Anterior cingulate cortex (tissue), 58 donors: Measurements from ENCODE around the gene PPP1R27.

ENCODE experiments used
- DNase-seq, 58 donors: peaks; one replicate each; lab custom pipeline; 2025; lab: John Stamatoyannopoulos, UW

Gene PPP1R27

DNA sequence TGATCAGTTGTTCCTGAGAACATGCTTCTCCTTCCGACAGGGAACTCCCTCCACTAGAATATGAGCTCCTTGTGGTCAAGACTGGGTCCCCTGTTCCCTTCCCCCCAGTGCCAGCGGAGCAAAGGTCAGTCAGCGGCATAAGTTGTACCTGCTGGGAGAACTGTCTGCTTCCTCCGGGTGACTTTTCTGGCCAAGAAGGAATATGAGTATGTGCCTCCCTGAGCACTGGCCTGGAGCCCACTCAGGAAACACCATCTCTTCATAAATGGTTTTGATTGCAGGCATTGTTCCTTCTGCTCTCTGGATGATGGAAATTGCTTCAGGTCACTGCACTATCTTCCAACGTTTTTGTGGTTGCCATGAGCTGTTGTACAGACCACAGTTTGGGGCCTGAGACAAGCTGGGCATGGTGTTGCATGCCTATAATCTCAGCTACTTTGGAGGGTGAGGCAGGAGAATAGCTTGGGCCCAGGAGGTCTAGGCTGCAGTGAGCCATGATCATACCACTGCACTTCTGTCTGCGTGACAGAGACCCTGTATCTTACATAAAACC is 28.3 kb upstream of the PPP1R27 start:
- DNase-seq, result no peak

DNA sequence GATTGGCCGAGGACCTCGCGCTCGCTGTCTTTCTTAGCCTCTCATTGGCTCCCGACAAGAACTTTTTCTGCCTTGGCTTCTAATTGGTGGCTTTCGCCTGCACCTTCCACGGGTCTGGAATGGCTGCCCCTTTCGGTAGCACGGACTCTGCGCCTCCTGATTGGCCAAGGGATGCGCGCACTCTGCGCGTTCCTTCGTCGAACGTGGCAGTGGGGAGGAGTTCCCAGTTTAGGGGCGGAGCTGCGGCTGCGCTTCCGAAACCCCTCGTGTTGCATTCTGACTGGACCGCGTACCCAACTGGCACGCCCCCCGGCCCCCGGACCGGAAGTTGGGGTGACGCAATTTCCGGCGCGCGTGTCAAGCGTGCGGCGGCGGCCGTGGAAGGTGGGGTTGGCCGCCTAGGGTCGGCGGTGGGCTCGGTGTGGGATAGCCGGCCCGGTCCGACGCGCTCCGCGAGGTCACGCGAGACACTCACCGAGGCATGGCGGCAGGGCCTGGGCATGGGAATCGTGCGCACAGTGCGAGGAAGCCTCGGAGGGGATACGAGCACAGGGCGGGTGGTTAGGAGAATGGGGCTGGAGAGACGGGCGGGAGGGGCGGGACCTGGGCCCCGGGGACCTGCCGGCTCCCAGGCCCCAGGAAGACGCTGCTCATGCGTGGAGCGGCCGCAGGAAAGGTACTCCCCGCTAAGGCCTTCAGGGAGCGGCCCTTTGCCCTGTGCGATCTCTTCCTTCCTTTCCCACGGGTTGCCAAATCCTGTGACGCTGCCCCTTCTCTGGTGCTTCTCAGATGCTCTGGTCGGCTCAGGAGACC is 26.1 kb upstream of the PPP1R27 start:
- peak; percentile 92 to 100 (median 100) for DNase-seq

DNA sequence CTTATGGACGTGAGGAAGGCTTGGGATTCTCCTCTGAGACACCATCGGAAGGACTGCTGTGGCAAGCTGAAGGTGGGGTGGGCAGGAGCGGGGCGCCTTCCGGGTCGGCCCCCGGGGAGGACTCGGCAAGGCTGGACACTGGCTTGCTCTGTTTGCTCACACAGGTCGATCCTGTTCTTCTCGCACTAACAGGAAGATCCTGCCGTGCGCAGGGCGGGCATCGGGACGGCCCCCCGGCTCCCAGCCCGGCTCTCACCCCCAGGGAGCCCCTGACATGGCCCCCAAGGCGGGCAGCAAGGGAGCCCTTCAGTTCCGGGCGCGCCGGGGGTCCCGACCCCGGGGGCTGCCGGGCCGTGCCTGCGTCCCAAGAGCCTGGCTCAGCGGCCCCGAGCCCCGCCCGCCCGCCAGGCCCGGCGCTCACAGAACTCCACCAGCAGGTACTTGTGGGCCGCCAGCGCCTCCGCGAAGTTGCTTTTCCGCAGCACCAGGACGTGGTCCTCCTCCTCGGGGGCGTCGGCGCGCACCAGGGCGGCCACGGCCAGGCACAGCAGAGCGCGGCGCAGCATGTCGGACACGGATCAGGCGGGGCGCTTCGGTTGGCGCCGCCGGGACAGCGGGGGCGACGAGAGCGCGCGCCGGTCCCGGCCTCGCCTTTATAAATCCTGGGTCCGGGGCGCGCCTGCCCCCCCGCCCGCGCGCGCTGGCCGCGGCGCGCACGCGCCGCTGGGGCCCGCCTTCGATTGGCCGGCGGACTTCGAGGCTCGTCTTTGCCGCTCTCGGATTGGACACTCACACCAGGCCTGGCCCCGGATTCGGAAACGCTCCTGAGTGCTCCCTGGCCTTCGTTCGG is 25.3 kb upstream of the PPP1R27 start, which contains the start of gene P4HB:
Gene P4HB (minus strand): TSS at position 630 of the 850 bp plus-strand sequence. CDS start 64 bp downstream, at position 566.
- peak in 2 of 58 donors; percentile 100 for DNase-seq

DNA sequence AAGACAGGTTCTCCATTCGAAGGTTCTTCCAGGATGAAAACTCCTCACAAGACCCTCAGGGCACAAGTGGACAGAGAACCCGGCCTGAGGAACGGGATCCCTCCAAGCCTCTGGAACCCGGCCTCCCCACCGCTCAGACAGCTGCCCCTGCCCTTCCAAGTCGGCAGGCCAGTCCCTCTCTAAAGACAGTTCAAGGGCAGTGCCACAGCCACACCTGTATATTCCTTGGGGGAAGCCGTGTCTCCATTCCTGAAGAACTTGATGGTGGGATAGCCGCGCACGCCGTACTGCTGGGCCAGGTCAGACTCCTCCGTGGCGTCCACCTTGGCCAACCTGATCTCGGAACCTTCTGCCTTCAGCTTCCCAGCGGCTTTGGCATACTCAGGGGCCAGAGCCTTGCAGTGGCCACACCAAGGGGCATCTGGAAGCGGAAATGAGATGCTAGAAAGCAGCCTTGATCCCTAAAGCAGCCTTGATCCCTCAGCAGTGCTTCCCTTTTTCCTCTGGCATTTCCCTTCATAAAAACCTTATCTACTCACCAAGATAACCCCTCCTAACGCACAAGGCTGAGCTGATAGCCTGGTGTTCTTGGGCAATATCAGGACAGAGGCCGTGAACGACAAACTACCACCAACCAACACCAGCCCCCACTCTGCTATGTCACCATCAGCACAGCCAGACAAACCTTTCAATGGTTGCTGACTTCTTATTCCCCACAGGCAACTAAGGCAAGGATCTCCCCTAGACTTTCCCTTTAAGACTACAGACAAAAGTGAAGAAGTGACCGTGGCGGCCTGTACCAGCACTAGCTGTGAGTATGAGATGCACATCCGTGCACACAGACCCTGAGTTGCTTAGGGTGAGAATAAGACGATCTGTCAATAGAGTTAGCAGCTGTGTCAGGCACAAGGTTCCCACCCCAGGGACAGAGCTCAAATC is 24.4 kb upstream of the PPP1R27 start:
- no peak for DNase-seq

DNA sequence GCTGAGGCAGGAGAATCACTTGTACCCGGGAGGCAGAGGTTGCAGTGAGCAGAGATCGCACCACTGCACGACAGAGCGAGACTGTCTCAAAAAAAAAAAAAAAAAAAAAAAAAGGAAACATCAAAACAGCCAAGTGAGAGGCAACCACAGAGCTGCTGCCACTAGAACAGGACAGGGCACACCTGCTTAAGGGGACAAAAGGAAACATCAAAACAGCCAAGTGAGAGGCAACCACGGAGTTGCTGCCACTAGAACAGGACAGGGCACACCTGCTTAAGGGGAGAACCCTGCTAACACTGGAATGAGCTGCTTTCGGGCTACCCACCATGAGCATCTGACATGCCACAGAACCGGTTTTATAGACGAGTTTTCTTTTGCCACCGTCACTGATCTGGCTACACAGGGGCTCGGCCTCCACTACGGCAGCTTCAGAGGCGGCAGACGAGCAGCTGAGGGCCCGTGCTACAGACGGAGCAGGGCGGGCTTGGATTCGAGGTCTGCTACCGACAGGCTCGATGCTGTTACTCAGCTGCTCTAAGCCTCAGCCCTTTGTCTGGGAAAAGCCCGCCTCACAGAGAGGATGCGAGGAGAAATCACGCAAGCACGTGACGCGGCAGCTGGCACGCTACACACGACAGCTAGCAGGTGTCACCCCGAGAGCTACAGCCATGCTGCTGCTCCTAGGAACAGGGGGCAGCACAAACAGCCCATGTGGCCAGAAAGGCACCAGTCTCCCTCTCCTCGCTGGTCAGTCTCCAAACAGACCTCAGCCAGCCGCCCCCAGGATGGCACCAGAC is 23.5 kb upstream of the PPP1R27 start:
- DNase-seq, result no peak

DNA sequence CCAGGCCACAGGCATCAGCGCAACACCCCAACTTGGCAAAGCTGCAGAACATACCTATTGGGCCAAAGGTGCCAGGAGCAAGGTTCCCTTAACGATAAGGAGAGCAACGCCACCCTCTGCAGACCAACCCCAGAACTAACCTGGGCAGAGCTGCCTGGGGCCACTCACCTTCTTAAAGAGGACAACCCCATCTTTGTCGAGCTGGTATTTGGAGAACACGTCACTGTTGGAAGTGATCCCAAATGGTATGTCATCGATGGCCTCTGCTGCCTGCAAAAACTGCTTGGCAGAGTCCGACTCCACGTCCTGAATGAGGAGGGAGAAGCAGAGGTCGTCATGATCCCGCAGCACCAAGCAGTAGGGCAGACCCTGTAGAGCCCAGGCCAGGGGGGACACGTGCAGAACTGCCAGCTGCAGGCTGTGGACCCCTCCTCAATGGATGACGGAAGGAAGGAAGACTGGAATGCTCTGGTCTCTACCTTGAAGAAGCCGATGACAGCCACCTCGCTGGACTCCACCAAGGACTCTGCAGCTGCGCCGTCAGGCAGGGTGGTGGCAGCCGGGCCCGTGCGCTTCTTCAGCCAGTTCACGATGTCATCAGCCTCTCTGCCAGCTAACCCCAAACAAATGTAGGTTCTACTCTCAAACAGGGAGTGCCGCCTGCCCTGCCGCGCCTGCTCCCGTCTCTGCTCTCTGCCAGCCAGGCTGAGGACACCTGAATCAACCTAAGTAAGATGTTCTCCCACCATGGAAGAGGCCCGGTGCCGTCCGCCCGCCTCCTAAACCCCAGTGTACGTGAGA is 20.3 kb upstream of the PPP1R27 start:
- DNase-seq, result no peak

DNA sequence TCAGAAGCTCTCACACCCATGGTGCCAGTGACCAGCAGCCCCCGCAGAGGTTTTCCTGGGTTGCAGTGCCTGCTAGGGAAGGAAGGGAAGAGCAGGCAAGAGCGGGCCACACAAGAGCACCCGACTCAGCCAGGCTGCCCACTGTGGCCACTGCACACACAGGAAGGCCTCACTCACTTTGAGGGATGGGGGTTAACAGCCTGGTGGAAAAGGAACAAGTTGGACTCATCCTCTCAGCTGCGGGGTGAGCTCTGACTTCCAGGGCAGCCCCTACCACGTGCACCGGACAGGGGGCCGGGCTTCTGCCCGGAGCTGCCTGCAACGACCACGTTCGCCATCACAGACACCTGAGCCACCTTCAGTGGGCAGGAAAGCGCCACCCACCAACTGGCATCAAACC is 17.4 kb upstream of the PPP1R27 start:
- DNase-seq, result no peak

DNA sequence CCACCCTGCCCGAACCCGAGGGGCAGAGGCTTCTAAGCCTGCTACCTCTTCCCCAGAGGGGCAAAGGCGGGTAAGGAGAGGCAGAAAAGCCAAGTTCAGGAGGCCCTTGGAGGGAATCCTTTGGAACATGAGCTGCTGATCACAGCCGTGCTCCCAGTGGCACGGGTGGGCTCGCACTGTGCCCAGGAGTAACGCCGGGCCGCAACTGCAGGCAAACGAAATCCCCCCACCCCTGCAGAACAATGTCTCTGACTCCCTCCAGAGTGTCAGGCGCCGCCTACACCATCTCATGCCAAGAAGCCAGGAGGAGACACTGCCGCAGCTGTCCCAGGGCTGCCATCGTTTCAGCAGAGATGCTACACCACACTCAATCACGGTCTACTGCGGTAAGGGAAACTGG is 16.6 kb upstream of the PPP1R27 start:
- DNase-seq, result no peak

DNA sequence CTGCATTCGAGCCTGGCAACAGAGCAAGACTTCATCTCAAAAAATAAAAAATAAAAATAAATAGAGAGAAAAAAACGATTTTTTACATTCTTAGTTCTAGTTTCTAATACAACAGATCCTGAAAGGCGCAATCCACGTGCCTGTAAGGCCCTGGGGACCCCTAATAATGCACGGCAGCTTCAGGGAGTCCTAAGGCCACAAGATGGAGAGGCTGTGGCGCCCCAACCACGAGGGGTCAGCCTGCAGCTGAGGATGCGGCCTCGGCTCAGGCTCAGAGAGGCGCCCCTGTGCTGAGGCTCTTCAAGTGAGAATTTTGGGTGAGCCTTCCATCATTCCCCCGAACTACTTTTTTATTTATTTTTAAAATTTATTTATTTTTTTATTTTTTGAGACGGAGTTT is 14.6 kb upstream of the PPP1R27 start:
- DNase-seq, result no peak

DNA sequence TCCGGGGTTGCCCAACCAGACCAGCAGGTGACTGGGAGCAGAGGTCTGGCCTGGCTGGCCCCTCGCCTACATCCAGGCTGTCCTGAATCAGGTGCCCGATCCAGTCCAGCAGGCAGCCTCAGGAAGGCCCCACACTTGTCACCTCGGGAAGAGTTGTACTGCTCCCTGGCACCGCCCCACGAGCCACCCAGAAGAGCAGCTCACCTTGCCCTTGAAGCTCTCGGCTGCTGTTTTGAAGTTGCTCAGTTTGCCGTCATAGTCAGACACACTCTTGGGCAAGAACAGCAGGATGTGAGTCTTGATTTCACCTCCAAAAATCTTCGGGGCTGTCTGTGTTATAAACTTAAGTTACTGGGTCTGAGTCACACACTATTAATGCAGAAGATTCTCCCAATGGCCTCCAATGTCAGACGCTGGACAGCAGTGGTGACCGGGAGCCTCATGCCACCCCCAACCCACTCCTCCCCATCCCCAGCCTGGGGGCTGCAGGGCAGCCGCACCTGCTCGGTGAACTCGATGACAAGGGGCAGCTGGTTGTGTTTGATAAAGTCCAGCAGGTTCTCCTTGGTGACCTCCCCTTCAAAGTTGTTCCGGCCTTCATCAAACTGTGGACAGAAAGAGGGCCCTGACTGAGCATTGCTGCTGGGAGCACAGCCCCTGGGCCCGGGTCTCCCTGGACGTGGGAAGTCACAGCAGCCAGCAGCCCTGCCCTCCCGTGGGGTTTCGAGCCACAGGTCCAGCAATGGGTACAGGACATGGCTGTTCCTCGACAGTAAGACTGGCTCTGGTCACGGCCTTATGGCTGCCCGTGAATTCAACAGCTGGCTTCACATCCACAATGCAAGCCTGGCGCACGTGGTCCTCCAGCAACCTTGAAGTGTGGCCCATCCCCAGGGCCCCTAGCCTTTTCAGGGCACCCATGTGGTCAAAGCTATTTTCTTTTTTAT is 12.2 kb upstream of the PPP1R27 start:
- DNase-seq, result no peak

DNA sequence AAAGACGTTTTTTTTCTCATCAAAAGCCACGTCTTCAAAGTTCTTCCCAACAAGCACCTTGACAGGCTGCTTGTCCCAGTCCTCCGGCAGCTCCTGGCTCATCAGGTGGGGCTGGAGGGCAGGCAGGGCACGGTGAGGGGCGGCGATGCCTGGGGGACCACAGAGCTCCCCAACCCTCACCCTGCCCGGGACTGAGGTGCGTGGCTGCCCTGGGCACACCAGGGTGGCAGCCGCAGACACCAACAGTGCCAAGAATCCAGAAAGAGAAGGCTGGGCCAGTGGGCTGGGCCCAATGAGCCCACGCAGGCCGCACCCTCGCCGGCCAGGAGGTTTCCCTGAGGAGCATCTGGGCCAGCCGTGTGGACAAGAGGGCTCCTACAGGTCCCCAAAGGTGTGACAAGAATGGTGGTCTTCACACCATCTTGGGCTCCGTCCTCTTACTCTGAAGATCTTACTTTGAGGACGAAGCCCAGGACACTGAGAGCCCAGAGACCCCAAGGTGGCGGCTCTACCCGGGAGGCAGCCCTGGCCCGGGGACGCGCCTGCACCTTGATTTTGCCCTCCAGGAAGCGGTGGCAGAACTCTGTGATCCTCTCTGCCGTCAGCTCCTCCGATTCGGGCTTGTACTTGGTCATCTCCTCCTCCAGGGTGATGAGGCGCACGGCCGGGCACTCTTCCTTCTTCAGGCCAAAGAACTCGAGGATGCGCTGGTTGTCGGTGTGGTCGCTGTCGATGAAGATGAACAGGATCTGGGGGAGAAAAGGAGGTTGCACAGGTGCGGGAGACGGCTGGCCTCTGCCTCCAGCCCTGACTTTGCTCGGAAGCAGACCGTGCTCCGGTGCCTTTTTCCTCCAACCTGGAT is 11.3 kb upstream of the PPP1R27 start:
- no peak for DNase-seq

DNA sequence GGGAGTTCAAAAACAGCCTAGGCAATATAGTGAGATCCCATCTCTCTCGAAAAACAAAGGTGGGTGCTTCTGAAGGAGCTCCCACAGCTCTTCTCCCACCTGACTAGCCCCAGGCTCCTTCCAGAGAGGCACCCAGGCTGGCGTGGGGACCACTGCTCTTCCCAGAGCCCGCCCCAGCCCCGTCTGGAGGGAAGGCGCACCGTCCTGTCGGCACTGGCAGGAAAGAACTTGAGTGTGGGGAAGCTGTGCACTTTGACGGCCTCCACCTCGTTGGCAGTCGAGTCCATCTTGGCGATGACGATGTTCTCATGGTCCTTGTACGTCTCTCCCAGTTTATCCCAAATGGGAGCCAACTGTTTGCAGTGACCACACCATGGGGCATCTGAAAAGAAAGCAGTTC is 10.5 kb upstream of the PPP1R27 start:
- no peak for DNase-seq

DNA sequence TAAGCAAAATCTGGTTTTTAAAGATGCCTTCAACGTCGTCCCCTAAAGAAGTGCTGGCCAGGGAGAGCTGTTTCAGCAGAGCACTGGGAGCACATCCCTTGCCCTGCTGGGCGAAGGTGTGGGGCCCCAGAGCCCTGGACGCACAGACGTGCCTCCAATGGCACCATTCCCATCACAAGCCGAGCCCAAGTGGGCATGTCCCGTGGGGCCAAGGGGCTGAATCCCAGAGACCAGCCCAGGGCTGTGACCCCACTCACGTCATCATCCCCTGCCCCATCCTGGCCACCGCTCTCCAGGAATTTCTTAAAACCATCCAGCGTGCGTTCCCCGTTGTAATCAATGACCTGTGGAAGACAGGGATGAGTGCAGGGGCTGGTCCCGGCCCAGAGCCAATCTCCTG is 10.0 kb upstream of the PPP1R27 start:
- no peak for DNase-seq

DNA sequence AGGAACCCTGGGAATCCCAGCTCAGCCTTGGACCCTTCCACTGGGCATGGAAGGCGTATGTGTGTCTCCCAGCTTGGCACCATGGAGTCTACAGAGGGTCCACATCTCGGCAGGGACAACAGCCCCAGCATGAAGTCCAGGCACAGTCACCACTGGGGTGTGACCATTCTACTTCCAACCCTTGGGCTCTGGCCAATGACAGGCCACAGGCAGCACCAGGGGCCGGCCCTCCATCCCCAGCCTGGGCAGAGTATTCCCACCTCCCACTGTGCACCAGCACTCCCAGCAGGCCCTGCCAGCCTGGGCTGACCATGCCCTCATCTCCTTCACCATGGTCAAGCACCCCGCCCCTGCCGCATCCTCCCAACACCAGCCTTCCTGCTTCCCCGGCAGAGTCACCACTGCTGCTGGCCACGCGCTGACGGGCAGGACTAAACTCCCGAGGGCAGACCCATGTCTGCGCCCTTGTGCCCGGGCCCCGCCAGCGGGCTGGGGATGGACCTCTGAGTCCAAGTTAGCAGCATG is 9.5 kb upstream of the PPP1R27 start:
- DNase-seq, result no peak

DNA sequence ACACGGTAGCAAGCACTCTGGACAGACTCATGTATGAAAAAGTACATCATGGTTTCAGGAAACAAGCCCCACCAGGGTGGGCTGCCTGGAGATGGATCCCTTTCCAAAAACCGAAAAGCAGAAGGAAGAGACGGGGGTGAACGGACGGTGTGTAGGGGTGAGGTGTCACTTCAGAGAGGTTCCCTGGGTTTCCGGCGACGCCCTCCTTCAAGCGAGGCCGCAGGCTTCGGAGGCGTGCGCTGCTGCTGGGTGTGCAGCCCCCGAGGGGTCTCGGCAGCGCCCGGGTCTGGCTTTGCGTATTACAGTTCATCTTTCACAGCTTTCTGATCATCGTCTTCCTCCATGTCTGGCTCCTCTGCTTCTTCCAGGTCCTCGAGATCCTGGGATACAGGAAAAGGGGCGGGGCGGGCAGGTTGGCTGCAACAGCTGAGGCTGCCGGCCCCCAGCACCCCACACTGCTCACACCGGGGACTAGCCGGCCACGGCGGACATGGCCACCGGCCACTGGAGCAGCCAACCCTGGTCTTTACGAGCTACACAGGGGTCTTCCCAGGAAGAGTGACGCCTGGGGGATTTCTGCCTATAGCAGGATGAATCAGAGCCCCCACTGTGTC is 9.0 kb upstream of the PPP1R27 start:
- DNase-seq, result no peak
